Natural killer cell treated with Interleukin-12 subunit alpha and Interleukin-12 subunit beta and Interleukin-15 and Interleukin-18, amount 100 ng/mL, for 72 hours (primary cell): Measurements from ENCODE around the gene CEACAM16. TPM values are rescaled to one million over a fixed set of nuclear protein-coding genes. Genes with fewer than 3 reads are reported as not detected.

ENCODE experiments used
- ATAC-seq, 2 donors: fragments of 150-1000 bp; cut with Tn5 transposase in 1 of 2; sonication (Bioruptor Pico), chemical (Tn5 transposase) in 1 of 2; 2 replicates each; pipeline ENCODE4 v1.10.0; 2021
- DNase-seq: peaks from one replicate; pipeline ENCODE4 v3.0.0; 2022; ENCODE audit warnings: low spot score
- H3K27ac Mint-ChIP-seq, 2 donors: 1 replicate in 1 of 2; 2 replicates in 1 of 2; pipeline ENCODE4 v1.8.0; 2022; ENCODE audit warnings: mixed read lengths in 2 of 2, mild to moderate bottlenecking in 1 of 2, moderate library complexity in 1 of 2
- H3K27me3 Mint-ChIP-seq, 2 donors: 1 replicate in 1 of 2; 2 replicates in 1 of 2; pipeline ENCODE4 v1.8.0; 2022; ENCODE audit warnings: mixed read lengths in 2 of 2
- H3K36me3 Mint-ChIP-seq: one replicate; pipeline ENCODE4 v1.8.0; 2022; ENCODE audit warnings: mixed read lengths
- H3K4me1 Mint-ChIP-seq, 2 donors: 1 replicate in 1 of 2; 2 replicates in 1 of 2; pipeline ENCODE4 v1.8.0; 2022; ENCODE audit warnings: low read depth in 2 of 2, mixed read lengths in 2 of 2, mild to moderate bottlenecking in 1 of 2
- H3K4me3 Mint-ChIP-seq: one replicate; pipeline ENCODE4 v1.8.0; 2022; ENCODE audit warnings: mixed read lengths
- H3K9me3 Mint-ChIP-seq: 2 replicates; pipeline ENCODE4 v1.8.0; 2022; ENCODE audit warnings: mixed read lengths
- total RNA-seq, 2 donors: library from RNA; stranded (reverse); gene quantifications; one replicate each; pipeline ENCODE4 v1.2.3, GENCODE V29; 2022

CEACAM16 gene
- total RNA-seq, 2 donors from 2014 or later = not detected

DNA sequence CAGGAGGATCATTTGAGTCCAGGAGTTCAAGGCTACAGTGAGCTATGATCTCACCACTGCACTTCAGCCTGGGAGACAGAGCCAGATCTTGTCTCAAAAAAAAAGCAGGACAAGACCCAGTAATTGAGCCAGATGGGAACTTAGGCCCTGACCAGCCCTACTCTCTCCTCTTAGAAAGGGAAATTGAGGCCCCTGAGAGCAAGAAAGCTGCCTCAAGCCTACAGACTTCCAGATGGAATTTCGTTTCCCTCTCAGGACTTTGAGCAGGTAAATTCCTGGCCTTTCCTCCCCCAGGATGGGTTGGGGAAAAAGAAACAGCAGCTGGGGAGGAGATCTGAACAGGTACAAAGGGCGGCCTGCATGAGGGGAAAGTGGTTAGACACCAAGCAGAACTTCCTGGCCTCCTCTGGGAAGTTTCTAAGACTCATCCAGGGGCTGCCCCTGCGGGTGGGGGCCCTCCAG lies 46.0 kb downstream of the CEACAM16 start:
- peaks cover 15% of the 10 kb centered on the region for H3K36me3 Mint-ChIP-seq
- H3K4me1 Mint-ChIP-seq = peaks cover 42 to 55% of the 10 kb centered on the region in 2 donors
- no peaks in the 10 kb centered on the region for H3K27me3 Mint-ChIP-seq
- no peaks in the 10 kb centered on the region for H3K9me3 Mint-ChIP-seq
- no peak for DNase-seq
- ATAC-seq = no peak
- peak overlapping the region in 1 of 2 donors; percentile 43 for H3K27ac Mint-ChIP-seq
- no peak overlapping the region for H3K4me3 Mint-ChIP-seq

DNA sequence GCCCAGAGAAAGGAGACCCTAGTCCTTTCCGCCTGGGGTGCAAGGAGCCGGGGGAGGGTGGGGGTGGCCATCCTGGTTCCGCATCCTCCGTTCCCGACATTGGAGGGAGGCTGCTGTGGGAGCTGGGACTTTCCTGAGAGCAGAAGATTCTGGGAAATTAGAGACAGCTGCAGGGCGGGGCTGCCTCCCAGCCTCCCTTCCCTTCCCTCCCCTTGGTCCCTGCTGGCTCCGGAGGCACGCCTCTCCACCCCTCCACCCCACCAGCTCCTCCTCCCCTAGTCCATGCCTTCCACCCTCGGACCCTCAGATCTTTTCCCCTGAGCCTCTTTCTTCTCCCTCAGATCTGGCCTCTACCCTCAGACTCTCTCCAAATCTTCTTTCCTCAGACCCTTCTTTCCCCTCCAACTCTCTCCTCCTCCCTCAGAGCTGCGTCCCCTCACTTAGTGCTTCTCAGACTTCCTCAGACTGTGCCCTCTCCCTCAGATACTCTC lies 46.4 kb downstream of the CEACAM16 start:
- H3K27me3 Mint-ChIP-seq = no peaks in the 10 kb centered on the region
- ATAC-seq (no peak), DNase-seq (no peak)
- H3K4me3 Mint-ChIP-seq = peak overlapping the region; percentile 96
- H3K9me3 Mint-ChIP-seq = no peaks in the 10 kb centered on the region
- H3K27ac Mint-ChIP-seq = peak overlapping the region; percentile 84 to 92
- H3K4me1 Mint-ChIP-seq = peaks cover 42 to 55% of the 10 kb centered on the region in 2 donors
- H3K36me3 Mint-ChIP-seq = peaks cover 18% of the 10 kb centered on the region

GRCh38 chr19:44745887-44746600 lies 47.1 kb downstream of the CEACAM16 start:
- H3K27ac Mint-ChIP-seq = peak overlapping the region; percentile 84 to 92
- H3K4me3 Mint-ChIP-seq = peak overlapping the region; percentile 96
- DNase-seq = no peak
- H3K9me3 Mint-ChIP-seq = no peaks in the 10 kb centered on the region
- H3K36me3 Mint-ChIP-seq = peaks cover 24% of the 10 kb centered on the region
- peaks cover 48 to 60% of the 10 kb centered on the region in 2 donors for H3K4me1 Mint-ChIP-seq
- no peaks in the 10 kb centered on the region for H3K27me3 Mint-ChIP-seq
- ATAC-seq = no peak

GRCh38 chr19:44746616-44746945 lies 47.6 kb downstream of the CEACAM16 start:
- ATAC-seq = no peak
- DNase-seq = no peak
- peak overlapping the region; percentile 84 to 92 for H3K27ac Mint-ChIP-seq
- H3K4me3 Mint-ChIP-seq = peak overlapping the region; percentile 96
- no peaks in the 10 kb centered on the region for H3K9me3 Mint-ChIP-seq
- no peaks in the 10 kb centered on the region for H3K27me3 Mint-ChIP-seq
- H3K36me3 Mint-ChIP-seq = peaks cover 24% of the 10 kb centered on the region
- peaks cover 43 to 61% of the 10 kb centered on the region in 2 donors for H3K4me1 Mint-ChIP-seq

DNA sequence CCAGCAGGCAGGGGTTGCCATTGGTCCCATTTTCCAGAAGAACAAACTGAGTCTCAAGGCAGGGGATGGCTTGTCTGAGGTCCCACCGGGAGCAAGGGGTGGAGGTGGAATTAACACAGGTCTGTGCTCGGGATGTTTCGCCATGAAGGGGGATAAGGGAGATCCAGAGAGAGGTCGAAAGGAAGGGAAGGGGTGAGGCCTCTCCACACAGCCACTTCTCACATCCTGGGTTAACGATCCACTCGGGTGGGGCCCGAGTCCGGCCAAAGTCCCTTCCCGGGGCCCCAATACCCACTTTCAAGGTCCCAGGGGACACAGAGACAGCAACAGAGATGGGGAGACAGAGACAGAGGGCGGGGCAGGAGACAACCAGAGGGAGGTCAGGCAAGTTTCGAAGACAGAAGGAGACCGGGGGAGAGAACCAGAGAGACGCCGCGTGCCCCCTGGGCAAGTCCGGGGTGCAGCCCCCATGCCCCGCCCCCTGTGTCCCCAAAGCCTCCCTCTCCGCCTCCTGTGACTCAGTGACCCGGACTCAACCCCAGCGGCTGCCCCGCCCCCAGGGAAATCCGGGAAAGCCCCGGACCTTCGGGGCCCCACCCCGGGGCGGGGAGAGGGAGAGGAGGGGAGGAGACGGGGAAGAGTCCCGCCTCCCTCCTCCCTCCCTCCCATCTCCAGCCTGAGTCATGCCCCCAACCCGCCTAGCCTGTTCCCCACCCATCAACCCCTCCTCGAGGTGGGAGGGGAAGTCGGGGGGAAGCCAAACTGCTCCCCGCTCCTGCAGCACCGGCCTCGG lies 48.2 kb downstream of the CEACAM16 start:
- Mint-ChIP-seq H3K27ac (peak overlapping the region; percentile 84 to 92), H3K9me3 (no peaks in the 10 kb centered on the region), H3K27me3 (no peaks in the 10 kb centered on the region), H3K4me3 (peak overlapping the region; percentile 96), H3K4me1 (peaks cover 45 to 58% of the 10 kb centered on the region in 2 donors), H3K36me3 (peaks cover 27% of the 10 kb centered on the region)
- ATAC-seq (peak; percentile 89 to 91), DNase-seq (peak; percentile 93)

DNA sequence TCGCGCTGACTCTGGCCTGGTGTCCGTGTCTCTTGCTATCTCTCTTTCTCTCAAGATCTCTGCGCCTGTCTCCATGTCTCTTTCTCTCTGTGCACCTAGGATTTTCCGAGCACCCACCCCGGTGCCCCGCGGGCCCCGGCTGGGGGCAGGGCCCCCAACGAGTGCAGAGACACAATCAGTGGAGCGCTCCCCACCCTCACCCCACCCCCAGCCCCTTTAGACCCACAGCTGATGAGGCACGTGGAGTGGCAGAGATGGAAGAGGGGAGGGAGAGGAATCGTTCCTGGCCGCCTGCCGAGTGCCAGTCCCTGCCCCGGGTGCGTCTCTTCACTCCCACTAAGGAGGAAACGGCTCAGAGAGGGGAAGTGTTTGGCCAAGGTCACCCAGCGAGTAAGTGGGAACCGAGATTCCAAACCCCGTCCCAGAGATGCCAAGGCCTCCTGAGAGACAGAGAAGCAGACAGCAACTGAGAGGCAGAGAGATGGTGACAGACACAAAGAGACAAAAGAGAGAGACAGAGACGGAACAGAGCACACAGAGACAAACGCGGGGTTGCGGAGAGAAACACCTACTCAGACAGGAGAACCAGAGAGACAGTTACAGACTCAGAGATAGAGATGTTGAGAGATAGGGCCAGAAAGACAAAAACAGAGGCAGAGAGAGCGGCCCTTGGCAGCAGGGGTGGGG lies 48.9 kb downstream of the CEACAM16 start:
- H3K4me3 Mint-ChIP-seq = peak overlapping the region; percentile 96
- peak; percentile 10 to 21 for ATAC-seq
- H3K27ac Mint-ChIP-seq = peak overlapping the region; percentile 84 to 92
- H3K4me1 Mint-ChIP-seq = peaks cover 46 to 59% of the 10 kb centered on the region in 2 donors
- no peaks in the 10 kb centered on the region for H3K9me3 Mint-ChIP-seq
- H3K36me3 Mint-ChIP-seq = peaks cover 34% of the 10 kb centered on the region
- H3K27me3 Mint-ChIP-seq = no peaks in the 10 kb centered on the region
- no peak for DNase-seq

DNA sequence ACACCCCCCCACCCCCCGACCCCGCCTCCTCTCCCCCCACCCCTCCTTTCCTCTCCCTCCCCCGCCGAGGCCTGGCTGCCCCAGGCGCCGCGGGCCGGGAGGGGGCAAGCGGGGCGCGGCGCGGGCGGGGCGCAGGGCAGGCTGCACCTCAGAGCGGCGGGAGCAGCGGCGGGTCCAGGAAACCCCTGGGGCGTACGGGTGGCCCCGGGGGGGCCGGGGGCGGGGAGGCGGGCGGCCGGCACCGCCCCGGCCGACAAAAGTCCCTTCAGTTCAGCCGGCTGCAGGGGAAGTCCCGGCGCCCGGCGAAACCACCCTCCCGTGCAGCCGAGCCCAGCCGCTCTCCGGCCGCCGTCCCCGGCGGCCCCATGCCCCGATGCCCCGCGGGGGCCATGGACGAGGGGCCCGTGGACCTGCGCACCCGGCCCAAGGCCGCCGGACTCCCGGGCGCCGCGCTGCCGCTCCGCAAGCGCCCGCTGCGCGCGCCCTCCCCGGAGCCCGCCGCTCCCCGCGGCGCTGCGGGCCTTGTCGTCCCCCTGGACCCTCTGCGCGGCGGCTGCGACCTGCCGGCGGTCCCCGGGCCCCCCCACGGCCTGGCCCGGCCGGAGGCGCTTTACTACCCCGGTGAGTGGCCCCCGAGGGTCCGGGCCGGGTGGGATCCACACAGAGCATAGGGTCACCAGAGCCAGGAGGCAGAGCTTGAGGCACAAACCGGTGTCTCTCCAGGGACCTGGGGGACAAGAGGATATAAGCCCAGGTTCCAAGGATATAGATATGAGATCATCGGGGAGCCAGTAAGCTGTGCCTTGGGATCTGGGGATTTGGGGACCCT lies 49.7 kb downstream of the CEACAM16 start, which contains the start of gene BCL3:
Gene BCL3 (plus strand): TSS at position 283 of the 829 bp plus-strand sequence. CDS start 83 bp downstream, at position 366.
- peak within 1 kb of the TSS; percentile 98 for H3K4me3 Mint-ChIP-seq
- H3K36me3 Mint-ChIP-seq = peaks cover 34% of the 10 kb centered on the region
- no peaks in the 10 kb centered on the region for H3K9me3 Mint-ChIP-seq
- H3K4me1 Mint-ChIP-seq = peaks cover 51 to 62% of the 10 kb centered on the region in 2 donors
- DNase-seq (peak; percentile 92), ATAC-seq (peak; percentile 68 to 76)
- peak within 1 kb of the TSS; percentile 84 to 98 for H3K27ac Mint-ChIP-seq
- H3K27me3 Mint-ChIP-seq = no peaks in the 10 kb centered on the region

DNA sequence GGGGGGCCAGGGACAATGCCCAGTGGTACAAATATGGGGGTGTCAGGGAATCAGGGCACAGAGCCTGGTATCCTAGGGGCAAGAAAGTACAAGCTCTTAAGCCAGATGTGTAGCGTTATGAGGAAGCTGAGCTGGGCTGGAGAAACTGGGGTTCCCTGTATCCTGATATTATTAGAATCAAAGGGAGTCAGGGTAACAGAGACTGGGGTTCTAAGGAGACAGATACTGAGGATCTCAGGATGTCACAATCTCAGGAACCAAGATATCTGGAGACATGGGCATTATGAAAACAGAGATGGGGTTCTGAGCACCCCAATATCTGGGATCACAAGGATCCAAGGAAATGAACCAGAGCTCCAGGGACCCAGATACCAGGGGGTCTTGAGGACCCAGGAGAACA lies 50.3 kb downstream of the CEACAM16 start:
- no peaks in the 10 kb centered on the region for H3K27me3 Mint-ChIP-seq
- peak overlapping the region; percentile 84 to 98 for H3K27ac Mint-ChIP-seq
- H3K36me3 Mint-ChIP-seq = peaks cover 34% of the 10 kb centered on the region
- H3K4me1 Mint-ChIP-seq = peaks cover 55 to 66% of the 10 kb centered on the region in 2 donors
- no peaks in the 10 kb centered on the region for H3K9me3 Mint-ChIP-seq
- DNase-seq (no peak), ATAC-seq (no peak)
- peak overlapping the region; percentile 98 for H3K4me3 Mint-ChIP-seq

- DNase-seq = no peak
- Mint-ChIP-seq H3K4me1 (peaks cover 61 to 68% of the 10 kb centered on the region in 2 donors), H3K27ac (peak overlapping the region; percentile 84 to 98), H3K9me3 (no peaks in the 10 kb centered on the region), H3K36me3 (peaks cover 34% of the 10 kb centered on the region), H3K27me3 (no peaks in the 10 kb centered on the region), H3K4me3 (peak overlapping the region; percentile 98)
- no peak for ATAC-seq
Measured at GRCh38 chr19:44749994-44750393, 51.0 kb downstream of the CEACAM16 start.

GRCh38 chr19:44752123-44752815 lies 53.3 kb downstream of the CEACAM16 start:
- Mint-ChIP-seq H3K9me3 (no peaks in the 10 kb centered on the region), H3K27me3 (no peaks in the 10 kb centered on the region), H3K4me3 (peak overlapping the region; percentile 98), H3K4me1 (peaks cover 55 to 62% of the 10 kb centered on the region in 2 donors), H3K27ac (peak overlapping the region; percentile 84 to 98), H3K36me3 (peaks cover 34% of the 10 kb centered on the region)
- DNase-seq (no peak), ATAC-seq (no peak)

DNA sequence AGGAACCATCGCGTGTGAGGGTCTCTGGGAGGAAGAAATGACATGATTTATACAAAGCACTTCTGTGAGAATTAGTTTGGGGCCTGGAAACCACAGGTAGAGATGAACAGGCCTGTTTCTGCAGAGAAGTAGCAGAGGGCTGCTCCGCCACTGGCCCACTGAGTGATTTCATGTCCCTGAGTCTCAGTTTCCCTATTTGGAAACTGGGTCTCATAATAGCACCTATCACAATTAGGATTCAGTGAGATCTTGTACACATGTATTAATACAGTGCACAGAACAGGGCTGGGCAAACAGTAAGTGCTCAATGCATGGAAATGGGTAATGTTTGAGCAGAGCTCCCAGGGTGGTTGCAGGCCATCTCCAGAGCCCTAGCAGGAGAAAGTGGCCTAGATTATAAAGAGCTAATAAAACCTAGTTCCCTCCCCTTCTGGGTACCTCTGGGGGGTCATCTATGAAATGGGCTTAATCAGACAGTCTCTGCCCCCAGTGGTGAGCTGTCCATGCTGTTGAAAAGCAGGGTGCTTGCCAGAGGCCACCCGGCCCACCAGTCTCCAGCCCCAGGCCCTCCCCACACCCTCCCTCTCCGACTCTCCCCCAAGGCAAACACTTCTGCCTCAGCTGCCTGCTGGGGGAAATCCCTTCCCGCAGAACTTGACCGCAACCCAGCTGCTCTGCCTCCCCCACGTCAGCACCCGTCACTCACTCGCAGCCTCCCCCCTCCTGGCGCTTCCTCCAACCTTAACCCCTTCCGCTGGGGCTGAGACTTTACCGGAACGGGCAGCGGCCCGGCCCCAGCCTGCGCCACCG lies 54.1 kb downstream of the CEACAM16 start:
- peak; percentile 100 for DNase-seq
- Mint-ChIP-seq H3K27me3 (no peaks in the 10 kb centered on the region), H3K27ac (peak overlapping the region; percentile 84 to 98), H3K4me1 (peaks cover 48 to 60% of the 10 kb centered on the region in 2 donors), H3K9me3 (no peaks in the 10 kb centered on the region), H3K4me3 (peak overlapping the region; percentile 98), H3K36me3 (peaks cover 31% of the 10 kb centered on the region)
- ATAC-seq = peak; percentile 90 to 91

GRCh38 chr19:44753626-44753931 lies 54.6 kb downstream of the CEACAM16 start:
- Mint-ChIP-seq H3K4me1 (peaks cover 44 to 62% of the 10 kb centered on the region in 2 donors), H3K4me3 (peak overlapping the region; percentile 98), H3K27ac (peak overlapping the region; percentile 84 to 98), H3K27me3 (no peaks in the 10 kb centered on the region), H3K9me3 (no peaks in the 10 kb centered on the region), H3K36me3 (peaks cover 27% of the 10 kb centered on the region)
- ATAC-seq = no peak
- no peak for DNase-seq
